Astrocyte (in vitro differentiated cells and primary cell): ENCODE results near the gene SLC5A2. TPM values are rescaled to one million over a fixed set of nuclear protein-coding genes. Genes with fewer than 3 reads are reported as not detected.

Experiments
- DNase-seq: peaks from one replicate; pipeline ENCODE4 v3.0.0-alpha.2; 2010; ENCODE audit warnings: low read depth
- FAIRE-seq: peaks from 2 replicates; lab custom pipeline; 2011; peaks lifted over from hg19 to GRCh38; lab: Jason Lieb, UNC
- H2AFZ ChIP-seq: 2 replicates; pipeline ENCODE4 v1.6.0; 2012; ENCODE audit warnings: low read depth, low read length, inconsistent platforms
- H3K27ac ChIP-seq: 2 replicates; pipeline ENCODE4 v1.5.1; 2011; ENCODE audit warnings: low read depth, low read length, inconsistent platforms
- H3K27me3 ChIP-seq: 2 replicates; pipeline ENCODE4 v1.6.0; 2011; ENCODE audit warnings: low read length, inconsistent platforms; ENCODE audit not compliant: insufficient read depth
- H3K36me3 ChIP-seq: 2 replicates; pipeline ENCODE4 v1.5.1; 2011; ENCODE audit warnings: low read length, inconsistent platforms; ENCODE audit not compliant: insufficient read depth
- H3K4me1 ChIP-seq: 2 replicates; pipeline ENCODE4 v1.5.1; 2011; ENCODE audit warnings: low read length, inconsistent platforms; ENCODE audit not compliant: insufficient read depth
- H3K4me2 ChIP-seq: 2 replicates; pipeline ENCODE4 v1.6.0; 2012; ENCODE audit warnings: low read length, inconsistent platforms
- H3K4me3 ChIP-seq: 2 replicates; pipeline ENCODE4 v1.5.1; 2011; ENCODE audit warnings: low read depth, mild to moderate bottlenecking, low read length, inconsistent platforms; ENCODE audit not compliant: insufficient read depth
- H3K79me2 ChIP-seq: 2 replicates; pipeline ENCODE4 v1.6.0; 2012; ENCODE audit warnings: mild to moderate bottlenecking, low read length, inconsistent platforms; ENCODE audit not compliant: insufficient read depth
- H3K9ac ChIP-seq: 2 replicates; pipeline ENCODE4 v1.6.0; 2012; ENCODE audit warnings: mild to moderate bottlenecking, low read length, inconsistent platforms
- H3K9me3 ChIP-seq: 2 replicates; pipeline ENCODE4 v1.5.1; 2012; ENCODE audit warnings: low read depth, mild to moderate bottlenecking, low read length, inconsistent platforms; ENCODE audit not compliant: insufficient read depth
- H4K20me1 ChIP-seq: 2 replicates; pipeline ENCODE4 v1.6.0; 2012; ENCODE audit warnings: low read length, inconsistent platforms; ENCODE audit not compliant: insufficient read depth
- H3K27ac Mint-ChIP-seq: one replicate; pipeline ENCODE4 v1.8.0; 2021; ENCODE audit warnings: mild to moderate bottlenecking, mixed read lengths; ENCODE audit not compliant: unreplicated experiment
- H3K27me3 Mint-ChIP-seq: one replicate; pipeline ENCODE4 v1.8.0; 2021; ENCODE audit warnings: low read depth, mixed read lengths; ENCODE audit not compliant: unreplicated experiment
- H3K36me3 Mint-ChIP-seq: one replicate; pipeline ENCODE4 v1.8.0; 2021; ENCODE audit warnings: low read depth, mixed read lengths; ENCODE audit not compliant: unreplicated experiment
- H3K4me1 Mint-ChIP-seq: one replicate; pipeline ENCODE4 v1.8.0; 2021; ENCODE audit warnings: low read depth, mixed read lengths; ENCODE audit not compliant: unreplicated experiment
- H3K4me3 Mint-ChIP-seq: one replicate; pipeline ENCODE4 v1.8.0; 2021; ENCODE audit warnings: mild to moderate bottlenecking, moderate library complexity, mixed read lengths; ENCODE audit not compliant: unreplicated experiment
- H3K9me3 Mint-ChIP-seq: one replicate; pipeline ENCODE4 v1.8.0; 2021; ENCODE audit warnings: mild to moderate bottlenecking, mixed read lengths; ENCODE audit not compliant: unreplicated experiment
- EZH2 ChIP-seq: IDR thresholded peaks from 2 replicates; pipeline ENCODE4 v1.6.1; 2012; ENCODE audit warnings: mild to moderate bottlenecking, low read length, inconsistent platforms; ENCODE audit not compliant: insufficient read depth
- total RNA-seq: library from RNA; stranded (reverse); gene quantifications from 2 replicates; pipeline ENCODE4 v1.2.1, GENCODE V29; 2021
- TF ChIP-seq, protein P1 (sequence below): IDR thresholded peaks from 2 replicates; pipeline ENCODE4 v1.5.1; 2011; ENCODE audit warnings: low read depth, mild to moderate bottlenecking, inconsistent platforms, low read length, moderate library complexity; ENCODE audit not compliant: insufficient read depth

The SLC5A2 gene
- total RNA-seq, 1 donor from 2014 or later, result not detected

DNA sequence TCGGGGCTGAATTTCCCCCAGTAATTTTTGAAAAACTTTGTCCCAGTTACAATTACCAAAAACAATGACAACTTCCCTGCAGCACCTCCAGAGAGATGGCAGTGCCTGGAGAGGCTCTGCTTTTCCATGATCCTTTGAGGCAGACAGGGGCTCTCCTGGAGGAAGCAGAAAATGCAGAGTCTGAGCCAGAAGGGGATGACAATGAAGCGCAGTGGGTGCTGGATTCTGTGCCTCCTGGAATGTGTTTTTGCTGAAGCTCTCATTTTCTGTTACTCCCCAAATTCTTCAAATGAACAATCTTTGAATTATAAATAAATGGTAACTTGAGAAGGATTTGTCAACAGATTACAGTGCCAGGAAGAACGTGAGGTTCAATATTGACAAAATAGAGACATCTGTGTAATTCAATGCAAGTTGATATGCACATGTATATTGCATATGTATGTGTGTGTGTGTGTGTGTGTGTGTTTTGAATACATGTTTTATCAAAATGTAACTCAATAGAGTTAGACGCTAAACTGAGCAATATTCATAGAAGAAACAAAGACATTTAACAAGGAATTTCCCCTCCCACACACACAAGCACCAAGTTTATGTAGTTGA lies 35.0 kb downstream of the SLC5A2 start:
- FAIRE-seq (no peak), DNase-seq (no peak)
- Histone ChIP-seq H4K20me1 (no peaks in the 10 kb centered on the region), H3K27ac (no peak overlapping the region), H3K9ac (no peak overlapping the region), H3K36me3 (no peaks in the 10 kb centered on the region), H3K4me3 (no peak overlapping the region), H3K79me2 (no peaks in the 10 kb centered on the region), H3K4me2 (no peak overlapping the region), H3K9me3 (no peaks in the 10 kb centered on the region), H3K27me3 (no peaks in the 10 kb centered on the region), H3K4me1 (no peaks in the 10 kb centered on the region), H2AFZ (no peak overlapping the region)
- H3K36me3 Mint-ChIP-seq, result no peaks in the 10 kb centered on the region
- TF ChIP-seq EZH2, result no peak
- TF ChIP-seq, protein P1, sequence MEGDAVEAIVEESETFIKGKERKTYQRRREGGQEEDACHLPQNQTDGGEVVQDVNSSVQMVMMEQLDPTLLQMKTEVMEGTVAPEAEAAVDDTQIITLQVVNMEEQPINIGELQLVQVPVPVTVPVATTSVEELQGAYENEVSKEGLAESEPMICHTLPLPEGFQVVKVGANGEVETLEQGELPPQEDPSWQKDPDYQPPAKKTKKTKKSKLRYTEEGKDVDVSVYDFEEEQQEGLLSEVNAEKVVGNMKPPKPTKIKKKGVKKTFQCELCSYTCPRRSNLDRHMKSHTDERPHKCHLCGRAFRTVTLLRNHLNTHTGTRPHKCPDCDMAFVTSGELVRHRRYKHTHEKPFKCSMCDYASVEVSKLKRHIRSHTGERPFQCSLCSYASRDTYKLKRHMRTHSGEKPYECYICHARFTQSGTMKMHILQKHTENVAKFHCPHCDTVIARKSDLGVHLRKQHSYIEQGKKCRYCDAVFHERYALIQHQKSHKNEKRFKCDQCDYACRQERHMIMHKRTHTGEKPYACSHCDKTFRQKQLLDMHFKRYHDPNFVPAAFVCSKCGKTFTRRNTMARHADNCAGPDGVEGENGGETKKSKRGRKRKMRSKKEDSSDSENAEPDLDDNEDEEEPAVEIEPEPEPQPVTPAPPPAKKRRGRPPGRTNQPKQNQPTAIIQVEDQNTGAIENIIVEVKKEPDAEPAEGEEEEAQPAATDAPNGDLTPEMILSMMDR, result no peak
- H3K4me1 Mint-ChIP-seq, result peaks cover 8% of the 10 kb centered on the region
- H3K9me3 Mint-ChIP-seq, result peaks cover 3% of the 10 kb centered on the region
- H3K27ac Mint-ChIP-seq, result no peak overlapping the region
- H3K27me3 Mint-ChIP-seq, result peaks cover 5% of the 10 kb centered on the region
- no peak overlapping the region for H3K4me3 Mint-ChIP-seq

DNA sequence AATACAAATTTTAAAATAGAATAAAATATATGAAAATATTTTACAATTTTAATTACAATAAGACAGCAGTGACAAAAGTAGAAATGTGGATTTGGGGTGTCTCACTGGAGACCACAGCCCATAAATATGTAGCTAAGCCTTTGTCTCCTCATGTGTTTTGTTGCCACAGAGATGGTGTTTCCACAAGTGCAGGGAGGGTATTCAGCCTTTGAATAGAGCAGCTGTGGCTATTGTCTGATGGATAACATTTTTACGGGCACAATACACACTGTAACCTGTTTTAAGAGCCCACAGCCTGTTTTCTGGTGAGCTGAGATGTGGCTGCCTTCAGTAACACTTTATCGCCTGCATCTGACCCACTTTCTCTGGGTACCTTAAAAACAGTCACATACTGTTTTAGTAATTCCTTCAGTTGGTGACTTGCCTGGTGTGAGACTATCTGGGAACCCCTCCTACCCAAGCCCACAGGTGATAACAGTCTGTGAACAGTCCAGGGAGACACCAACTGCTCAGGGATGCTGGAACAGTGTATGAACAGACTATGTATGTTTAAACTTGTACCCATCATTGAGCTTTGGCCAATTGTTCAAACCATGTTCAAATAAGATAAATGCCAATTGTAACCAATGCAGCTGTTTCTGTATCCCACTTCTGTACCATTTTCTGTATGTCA lies 37.0 kb downstream of the SLC5A2 start:
- H3K4me1 Mint-ChIP-seq, result no peaks in the 10 kb centered on the region
- Histone ChIP-seq H3K9me3 (no peaks in the 10 kb centered on the region), H3K27ac (no peak overlapping the region), H2AFZ (no peak overlapping the region), H3K4me3 (no peak overlapping the region), H3K4me1 (no peaks in the 10 kb centered on the region), H3K27me3 (no peaks in the 10 kb centered on the region), H3K79me2 (no peaks in the 10 kb centered on the region), H4K20me1 (no peaks in the 10 kb centered on the region), H3K4me2 (no peak overlapping the region), H3K9ac (no peak overlapping the region), H3K36me3 (no peaks in the 10 kb centered on the region)
- DNase-seq (no peak), FAIRE-seq (no peak)
- H3K4me3 Mint-ChIP-seq, result no peak overlapping the region
- H3K36me3 Mint-ChIP-seq, result no peaks in the 10 kb centered on the region
- H3K9me3 Mint-ChIP-seq, result no peaks in the 10 kb centered on the region
- TF ChIP-seq EZH2, result no peak
- TF ChIP-seq, protein P1, result no peak
- peaks cover 10% of the 10 kb centered on the region for H3K27me3 Mint-ChIP-seq
- H3K27ac Mint-ChIP-seq, result no peak overlapping the region

DNA sequence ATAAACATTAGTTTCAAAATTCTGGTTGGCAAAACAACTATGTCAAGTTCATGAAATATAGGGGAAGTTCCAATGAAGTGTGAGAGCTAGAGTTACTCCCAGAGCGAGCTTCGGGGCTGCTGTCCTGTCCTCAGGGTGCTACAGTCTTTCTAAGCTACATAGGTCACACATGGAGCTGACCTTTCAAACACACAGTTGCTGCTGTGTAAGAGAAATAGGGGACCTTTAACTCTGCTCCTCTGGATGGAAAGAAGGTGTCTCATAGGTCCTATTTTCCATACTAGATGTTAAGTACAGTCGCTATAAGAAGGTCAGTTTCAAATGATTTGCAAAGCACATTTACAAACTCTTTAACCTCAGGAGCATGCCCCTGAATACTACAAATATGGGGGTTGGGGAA lies 38.4 kb downstream of the SLC5A2 start:
- H3K4me1 Mint-ChIP-seq, result no peaks in the 10 kb centered on the region
- no peak overlapping the region for H3K4me3 ChIP-seq
- no peaks in the 10 kb centered on the region for H3K79me2 ChIP-seq
- no peak overlapping the region for H2AFZ ChIP-seq
- no peaks in the 10 kb centered on the region for H4K20me1 ChIP-seq
- H3K36me3 Mint-ChIP-seq, result no peaks in the 10 kb centered on the region
- no peak overlapping the region for H3K4me2 ChIP-seq
- H3K9me3 Mint-ChIP-seq, result no peaks in the 10 kb centered on the region
- no peak overlapping the region for H3K27ac Mint-ChIP-seq
- H3K4me3 Mint-ChIP-seq, result no peak overlapping the region
- H3K36me3 ChIP-seq, result no peaks in the 10 kb centered on the region
- TF ChIP-seq, protein P1, result no peak
- TF ChIP-seq EZH2, result no peak
- H3K4me1 ChIP-seq, result no peaks in the 10 kb centered on the region
- no peak overlapping the region for H3K27ac ChIP-seq
- DNase-seq (no peak), FAIRE-seq (no peak)
- no peaks in the 10 kb centered on the region for H3K27me3 ChIP-seq
- H3K9me3 ChIP-seq, result no peaks in the 10 kb centered on the region
- H3K9ac ChIP-seq, result no peak overlapping the region
- H3K27me3 Mint-ChIP-seq, result peaks cover 12% of the 10 kb centered on the region
